GM12892 (cell line): ENCODE data around the gene SLC38A6.

ENCODE experiments used
- POLR2A ChIP-seq: IDR thresholded peaks from 2 replicates; pipeline ENCODE4 v1.6.1; 2011; ENCODE audit warnings: low read depth, low read length, control low read depth
- POLR2AphosphoS5 ChIP-seq: IDR thresholded peaks from 2 replicates; pipeline ENCODE4 v1.6.1; 2011; ENCODE audit warnings: low read depth, low read length, control low read depth
- TAF1 ChIP-seq: IDR thresholded peaks from 2 replicates; pipeline ENCODE4 v1.6.1; 2011; ENCODE audit warnings: low read depth, mild to moderate bottlenecking, control low read depth, low read length, borderline replicate concordance

- TF ChIP-seq POLR2A (no peak), POLR2AphosphoS5 (no peak), TAF1 (no peak)
These were observed 83.8 kb downstream of the SLC38A6 start for GRCh38 chr14:61064856-61065255.
